ENCODE measurements around the gene CRHR1.
"Not testable (repeated sequence)": the region's sequence is repeated elsewhere in the genome, so short reads cannot be mapped to it uniquely, and the experiment has no call there.

CRHR1 gene

GRCh38 chr17:45847101-45847500, 63.0 kb downstream of the CRHR1 start:
- no peak for DNase-seq

GRCh38 chr17:45847747-45848146, 63.6 kb downstream of the CRHR1 start:
- no peak for DNase-seq

GRCh38 chr17:45848405-45848804, 64.3 kb downstream of the CRHR1 start:
- no peak for DNase-seq

- DNase-seq, result no peak
Measured at GRCh38 chr17:45848868-45849535, 64.9 kb downstream of the CRHR1 start.

- no peak for DNase-seq
Measured at GRCh38 chr17:45849536-45849990, 65.4 kb downstream of the CRHR1 start.

GRCh38 chr17:45850011-45850410, 65.9 kb downstream of the CRHR1 start:
- DNase-seq, result no peak

- no peak for DNase-seq
Measured at GRCh38 chr17:45850468-45850867, 66.3 kb downstream of the CRHR1 start.

GRCh38 chr17:45851022-45851421, 66.9 kb downstream of the CRHR1 start:
- DNase-seq, result no peak

GRCh38 chr17:45851464-45851863, 67.3 kb downstream of the CRHR1 start:
- peak in 1 of 3 experiments; percentile 16 for DNase-seq

GRCh38 chr17:45851873-45852272, 67.8 kb downstream of the CRHR1 start:
- no peak for DNase-seq

- DNase-seq, result peak; percentile 57 to 85 (median 72)
Measured at GRCh38 chr17:45852535-45853297, 68.6 kb downstream of the CRHR1 start.

- DNase-seq, result no peak
Measured at GRCh38 chr17:45854209-45854608, 70.1 kb downstream of the CRHR1 start.

- no peak for DNase-seq
Measured at GRCh38 chr17:45855691-45856336, 71.7 kb downstream of the CRHR1 start.

- no peak for DNase-seq
Measured at GRCh38 chr17:45857977-45858708, 74.0 kb downstream of the CRHR1 start.

- no peak for DNase-seq
Measured at GRCh38 chr17:45861165-45861564, 77.0 kb downstream of the CRHR1 start.

GRCh38 chr17:45862127-45862526, 78.0 kb downstream of the CRHR1 start:
- not testable (repeated sequence) for DNase-seq

- no peak for DNase-seq
Measured at GRCh38 chr17:45863857-45864654, 79.9 kb downstream of the CRHR1 start.

GRCh38 chr17:45867171-45867570, 83.1 kb downstream of the CRHR1 start:
- no peak for DNase-seq

GRCh38 chr17:45867702-45868101, 83.6 kb downstream of the CRHR1 start:
- DNase-seq, result peak in 1 of 3 experiments; percentile 17

GRCh38 chr17:45868276-45868675, 84.2 kb downstream of the CRHR1 start:
- no peak for DNase-seq

- no peak for DNase-seq
Measured at GRCh38 chr17:45869676-45870341, 85.7 kb downstream of the CRHR1 start.
